Occipital lobe (tissue), 2 donors: ENCODE results near the gene SERINC5. TPM values are rescaled to one million over a fixed set of nuclear protein-coding genes. Genes with fewer than 3 reads are reported as not detected.
A peak's percentile ranks its signal among the peaks of the same experiment; 100 is the strongest.

Experiments used
- DNase-seq: peaks from one replicate; lab custom pipeline; 2025; lab: John Stamatoyannopoulos, UW
- total RNA-seq: library from RNA; depleted of rRNA; stranded (reverse); fragments of >200 nt; gene quantifications from one replicate; pipeline ENCODE4 v1.2.3, GENCODE V29; 2014

SERINC5 gene
- total RNA-seq, 1 donor from 2014 or later: 60.8 TPM

DNA sequence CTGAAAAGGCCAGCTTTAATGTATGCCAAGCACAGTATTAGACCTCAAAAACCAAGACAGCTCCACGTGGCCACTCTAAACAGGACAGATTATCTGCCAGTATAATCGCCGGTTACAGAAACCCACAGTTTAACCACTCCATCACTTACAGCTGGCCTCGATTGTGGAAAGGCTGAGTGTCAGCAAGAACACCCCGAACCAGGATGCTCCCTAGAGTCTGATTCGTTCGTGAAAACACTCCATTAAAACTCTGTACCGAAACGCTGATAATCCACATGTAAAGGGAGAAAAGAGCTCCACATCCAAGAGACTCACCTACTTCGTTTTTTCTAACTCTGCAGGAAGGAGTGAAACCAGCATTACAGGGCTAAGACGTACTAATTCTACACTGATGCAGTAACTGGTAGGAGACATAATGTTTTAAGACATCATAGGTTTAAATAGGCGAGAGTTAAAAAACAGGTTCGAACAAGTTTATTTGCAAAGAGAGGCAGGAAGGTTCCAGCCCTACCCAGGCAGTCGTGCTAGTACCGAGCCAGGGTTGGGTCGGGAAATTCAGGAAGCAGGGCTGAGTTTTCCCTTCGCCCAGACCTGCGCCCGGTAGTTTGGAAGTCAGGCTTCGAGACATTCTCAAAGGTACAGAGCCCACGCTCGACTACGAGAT lies 949 bp downstream of the SERINC5 start:
- peak; percentile 44 for DNase-seq

DNA sequence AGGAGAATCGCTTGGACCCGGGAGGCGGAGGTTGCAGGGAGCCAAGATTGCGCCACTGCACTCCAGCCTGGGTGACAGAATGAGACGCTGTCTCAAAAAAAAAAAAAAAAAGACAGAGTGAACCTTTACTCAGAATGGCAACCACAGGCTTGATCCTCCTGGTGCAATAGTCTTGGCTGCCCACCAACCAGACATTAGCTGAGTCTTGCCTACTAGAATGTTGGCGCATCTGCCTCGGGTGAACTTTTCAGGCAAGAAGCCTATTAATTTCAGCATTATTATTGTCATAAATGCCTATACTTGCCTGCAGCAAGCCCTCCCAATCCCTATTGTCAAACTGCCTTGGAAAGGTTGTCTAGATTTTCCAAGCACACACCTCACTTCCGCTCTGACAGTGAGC lies 4.2 kb downstream of the SERINC5 start:
- DNase-seq: no peak

DNA sequence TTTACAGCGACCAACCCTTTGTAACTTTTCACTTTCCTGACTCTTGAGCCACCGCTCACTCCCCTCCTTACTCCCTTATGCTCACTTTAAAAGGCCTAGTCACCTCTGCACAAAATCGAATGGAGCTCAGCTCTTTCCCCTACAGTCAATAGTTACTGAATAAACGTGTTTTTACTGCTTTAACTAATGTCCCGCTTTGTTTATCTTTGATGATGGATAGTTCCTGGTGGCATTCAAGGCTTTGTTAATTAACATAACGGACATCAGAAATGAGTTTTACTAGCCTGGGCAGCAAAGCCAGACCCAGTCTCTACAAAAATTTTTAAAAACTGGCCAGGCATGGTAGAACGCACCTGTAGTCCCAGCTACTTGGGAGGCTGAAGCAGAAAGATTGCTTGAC lies 5.0 kb downstream of the SERINC5 start:
- no peak for DNase-seq

DNA sequence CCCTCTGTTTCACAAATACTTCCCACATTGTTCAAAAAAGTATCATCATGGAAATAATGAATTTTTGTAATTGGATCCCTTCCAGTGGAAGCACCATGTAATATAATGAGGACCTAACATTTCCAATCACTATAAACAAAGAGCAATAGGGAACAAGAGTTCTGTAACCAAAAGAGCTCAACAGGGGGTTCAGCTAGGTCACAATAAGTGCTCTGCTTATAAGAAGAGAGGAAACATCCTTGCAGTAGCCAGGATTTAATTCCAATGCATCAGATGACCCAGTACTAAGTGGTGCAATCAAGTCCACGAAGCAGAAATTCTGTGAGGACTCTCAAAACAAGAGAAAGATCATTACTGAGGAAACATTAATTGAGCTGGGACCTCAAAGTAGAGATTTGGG lies 5.9 kb downstream of the SERINC5 start:
- DNase-seq: no peak

DNA sequence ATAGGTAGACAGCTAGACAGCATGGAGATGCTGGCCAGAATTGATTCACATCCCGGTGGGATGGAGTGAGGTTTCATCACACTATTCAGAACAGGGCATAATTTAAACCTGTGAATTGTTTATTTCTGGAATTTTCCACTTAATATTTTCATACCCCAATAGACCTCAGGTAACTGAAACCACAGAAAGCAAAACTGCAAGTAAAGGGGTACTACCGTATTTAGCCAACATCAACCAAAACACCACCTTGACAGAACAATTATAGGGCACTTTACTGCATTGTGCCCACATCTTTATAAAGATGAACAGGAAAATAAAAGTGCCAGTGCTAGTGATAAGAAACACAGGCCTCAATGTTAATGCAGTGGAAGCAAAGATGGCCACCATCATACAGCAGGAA lies 7.5 kb downstream of the SERINC5 start:
- DNase-seq: no peak

DNA sequence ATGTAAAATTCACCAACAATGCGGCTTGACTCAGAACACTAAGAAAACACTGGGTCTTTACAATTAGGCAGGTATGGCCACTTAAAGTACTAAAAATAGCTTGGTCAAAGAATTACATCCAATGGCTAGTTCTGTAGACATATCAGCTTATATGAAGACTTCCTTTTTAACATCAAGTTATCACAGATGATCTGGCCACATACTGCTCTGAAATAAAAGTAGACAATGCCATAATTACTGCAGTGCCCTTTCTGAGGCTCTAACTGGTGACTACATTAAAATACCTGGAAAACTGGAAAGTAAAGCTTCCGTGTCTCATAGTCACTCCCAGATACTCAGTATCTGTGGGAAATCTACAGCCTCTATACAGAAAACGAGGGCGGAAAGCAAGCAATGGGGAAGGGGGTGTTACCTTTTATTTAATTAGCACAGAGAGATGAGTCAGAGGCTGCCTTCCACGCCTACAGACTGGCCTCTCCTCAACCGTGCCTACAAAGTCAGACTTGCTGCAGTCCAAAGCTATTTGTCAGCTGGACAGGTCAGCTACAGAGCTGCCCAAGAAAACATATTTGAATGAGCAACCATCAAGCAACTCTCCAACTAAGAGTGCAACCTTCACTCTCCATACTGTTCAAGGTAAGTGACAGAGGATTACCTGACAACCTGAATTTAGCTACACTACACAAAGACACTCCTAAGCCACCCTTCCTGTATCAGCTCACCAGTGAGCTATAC lies 8.7 kb downstream of the SERINC5 start:
- DNase-seq: no peak

DNA sequence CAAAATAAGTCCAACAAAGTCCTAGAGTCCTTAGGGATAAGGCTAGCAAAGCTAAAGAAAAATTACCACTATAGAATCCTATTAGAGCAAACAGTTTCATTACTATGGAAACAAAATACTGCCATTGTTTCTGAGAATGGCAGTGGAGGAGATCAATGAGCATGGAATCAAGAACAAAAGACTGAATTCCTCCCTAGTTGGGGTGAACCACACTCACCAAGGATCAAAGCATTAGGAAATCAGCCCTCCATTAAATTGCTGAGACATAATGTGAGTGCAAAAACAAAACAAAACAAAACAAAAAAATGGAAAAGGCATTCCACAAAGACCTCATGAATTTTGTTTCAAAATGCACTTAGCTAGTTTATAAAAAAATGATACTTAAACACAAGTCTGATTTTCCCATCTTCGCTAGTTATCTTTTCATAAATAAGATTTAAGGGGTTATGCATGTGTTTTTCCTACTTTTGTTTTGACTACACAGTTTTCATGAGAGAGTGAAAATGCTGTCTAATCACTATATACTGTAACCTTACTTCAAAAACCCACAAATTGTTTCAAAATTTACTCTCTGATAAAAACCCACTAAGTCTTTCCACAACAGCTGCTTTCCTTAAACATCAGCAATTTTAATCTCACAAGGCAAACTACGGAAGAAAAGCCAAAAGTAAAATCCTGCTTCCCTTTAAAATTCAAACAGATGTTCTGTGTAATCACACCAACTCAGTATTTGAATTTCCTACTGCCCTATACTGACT lies 9.7 kb downstream of the SERINC5 start:
- DNase-seq: no peak

DNA sequence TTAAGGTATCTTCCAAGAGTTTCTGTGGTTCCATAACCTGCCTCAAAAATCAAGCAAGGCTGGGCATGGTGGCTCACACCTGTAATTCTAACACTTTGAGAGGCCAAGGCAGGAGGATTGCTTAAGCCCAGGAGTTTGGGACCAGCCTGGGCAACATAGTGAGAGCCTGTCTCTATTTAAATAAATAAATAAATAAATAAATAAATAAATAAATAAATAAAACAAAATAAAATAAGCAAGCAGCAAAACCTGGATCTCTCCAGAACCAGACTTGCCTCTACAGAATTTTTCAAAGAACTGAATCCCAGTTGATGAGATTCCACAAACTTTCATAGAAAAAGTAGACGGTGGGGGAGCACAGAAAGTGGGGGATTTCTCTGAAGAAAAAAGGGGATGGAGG lies 12.3 kb downstream of the SERINC5 start:
- no peak for DNase-seq

DNA sequence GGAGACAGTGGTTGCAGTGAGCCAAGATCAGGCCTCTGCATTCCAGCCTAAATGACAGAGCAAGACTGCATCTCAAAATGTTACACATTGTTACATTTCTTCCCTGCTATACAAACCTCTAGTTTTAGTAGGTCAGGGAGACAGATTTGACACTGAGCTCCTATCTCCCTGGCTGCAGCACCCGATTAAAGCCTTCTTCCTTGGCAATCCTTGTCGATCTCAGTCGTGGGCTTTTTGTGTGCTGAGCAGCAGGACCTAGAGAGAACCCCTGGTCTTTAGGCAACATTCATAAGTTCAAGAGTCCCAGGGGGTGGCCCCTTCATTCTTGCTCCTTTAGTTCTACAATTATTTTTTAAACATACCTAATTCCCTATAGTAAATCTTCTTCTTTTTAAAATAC lies 13.0 kb downstream of the SERINC5 start:
- DNase-seq: no peak

DNA sequence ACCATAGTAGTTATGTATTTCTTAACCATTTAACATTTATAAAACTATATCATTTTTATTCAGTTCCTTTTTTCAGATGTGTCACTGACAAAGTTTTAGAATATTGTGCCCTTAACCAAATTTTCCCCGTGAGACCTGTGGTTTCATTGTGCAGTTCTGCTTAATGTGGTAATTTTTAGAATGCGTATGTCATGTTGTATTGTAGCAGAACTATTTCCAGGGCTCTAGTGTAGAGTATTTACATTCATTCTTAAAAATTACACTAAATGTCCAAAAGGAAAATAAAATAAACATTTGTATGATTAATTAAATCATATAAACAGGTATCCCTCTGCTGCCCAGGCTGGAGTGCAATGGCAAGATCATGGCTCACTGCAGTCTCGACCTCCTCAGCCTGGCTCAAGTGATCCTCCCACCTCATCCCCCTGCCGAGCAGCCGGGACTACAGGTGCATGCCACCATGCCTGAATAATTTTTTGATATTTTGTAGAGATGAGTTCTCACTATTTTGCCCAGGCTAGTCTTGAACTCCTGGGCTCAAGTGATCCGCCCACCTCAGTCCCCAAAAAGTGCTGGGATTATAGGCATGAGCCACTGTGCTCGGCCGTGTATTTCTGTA lies 15.4 kb downstream of the SERINC5 start:
- no peak for DNase-seq

DNA sequence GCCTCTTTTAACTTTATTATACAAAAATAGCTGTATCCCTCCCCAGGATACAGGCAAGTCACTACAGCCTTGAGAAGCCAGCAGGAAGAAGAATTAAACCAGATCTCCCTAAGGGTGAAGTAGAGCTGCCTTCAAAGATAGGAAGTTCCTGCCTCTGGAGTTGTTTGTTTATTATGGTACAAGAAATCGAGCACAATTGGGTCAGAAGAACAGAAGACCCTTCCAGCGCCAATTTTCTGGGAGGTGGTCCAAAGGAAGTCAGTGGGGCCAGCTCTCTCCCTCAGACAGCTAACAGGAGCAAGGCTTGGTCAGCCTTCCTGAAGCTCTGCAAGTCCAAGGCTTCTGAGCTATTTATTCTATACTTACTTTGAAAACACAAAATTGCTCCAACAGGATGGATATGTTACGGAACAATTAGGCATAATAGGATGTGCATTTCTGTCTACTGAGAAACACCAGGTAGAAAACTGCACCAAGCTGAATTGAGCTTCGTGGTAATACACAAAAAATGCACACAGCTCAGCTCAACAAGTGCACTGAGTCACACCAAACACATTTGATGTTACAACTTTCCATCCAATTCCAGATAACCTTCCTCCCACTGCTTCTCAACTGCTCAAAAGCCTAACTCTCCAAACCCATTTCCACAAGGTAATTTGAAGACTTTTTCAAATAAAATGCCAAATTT lies 16.0 kb downstream of the SERINC5 start:
- DNase-seq: no peak

DNA sequence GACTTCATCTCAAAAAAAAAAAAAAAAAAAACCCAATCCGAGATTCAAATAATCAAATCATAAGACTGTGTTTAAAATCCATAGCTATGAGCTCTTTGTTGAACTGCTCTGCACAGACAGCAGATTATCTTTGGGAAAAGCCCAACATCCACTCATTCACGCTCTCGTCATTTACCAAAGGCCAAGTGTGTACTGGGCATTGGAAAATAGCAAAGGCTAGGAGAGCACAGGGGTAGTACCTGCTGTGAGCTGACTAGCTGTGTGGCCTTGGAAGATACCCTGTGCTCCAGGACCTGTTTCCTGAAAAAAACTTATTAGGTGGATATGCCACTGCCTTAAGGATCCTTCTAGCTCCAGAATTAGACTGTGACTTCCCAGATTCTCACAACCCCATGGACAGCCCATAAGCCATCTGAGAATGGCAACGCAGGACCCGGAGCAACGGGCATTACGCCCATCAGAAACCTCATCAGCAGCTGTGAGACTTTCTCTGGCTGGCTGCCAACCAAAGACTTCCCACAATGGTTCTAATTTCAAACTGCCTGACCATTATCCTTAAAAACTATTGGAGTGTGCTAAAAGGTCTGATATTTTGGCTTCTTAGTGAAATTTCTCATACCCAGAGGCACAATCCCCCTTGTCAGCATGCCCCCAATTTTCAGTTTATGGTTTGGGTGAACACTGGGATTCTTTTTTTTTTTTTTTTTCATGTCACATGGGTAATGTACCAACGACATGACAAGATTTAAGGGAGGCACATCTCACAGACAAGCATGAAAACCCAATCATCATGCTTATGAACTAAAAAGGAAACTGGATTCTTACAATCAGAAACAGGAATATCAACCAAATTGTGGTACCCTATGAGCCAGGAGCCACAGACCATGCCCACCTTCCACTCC lies 16.8 kb downstream of the SERINC5 start:
- peak; percentile 55 for DNase-seq

DNA sequence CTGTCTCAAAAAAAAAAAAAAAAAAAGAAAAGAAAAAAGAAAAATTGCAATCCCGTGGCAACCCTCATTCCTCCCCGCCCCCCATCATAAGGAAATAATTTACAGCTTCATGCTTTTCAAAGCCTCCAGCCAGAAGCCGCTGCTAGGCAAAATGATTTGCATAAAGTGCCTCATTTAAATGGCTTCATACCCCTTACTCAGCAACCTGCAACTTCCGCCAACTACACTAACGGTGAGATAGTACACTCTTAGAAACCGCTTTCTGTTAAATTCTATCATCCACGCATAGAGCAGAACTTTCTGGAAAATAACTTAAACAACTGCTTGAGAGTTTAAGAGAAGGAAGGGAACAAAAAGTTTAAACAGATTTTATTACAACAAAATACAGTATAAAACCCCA lies 17.8 kb downstream of the SERINC5 start:
- no peak for DNase-seq

DNA sequence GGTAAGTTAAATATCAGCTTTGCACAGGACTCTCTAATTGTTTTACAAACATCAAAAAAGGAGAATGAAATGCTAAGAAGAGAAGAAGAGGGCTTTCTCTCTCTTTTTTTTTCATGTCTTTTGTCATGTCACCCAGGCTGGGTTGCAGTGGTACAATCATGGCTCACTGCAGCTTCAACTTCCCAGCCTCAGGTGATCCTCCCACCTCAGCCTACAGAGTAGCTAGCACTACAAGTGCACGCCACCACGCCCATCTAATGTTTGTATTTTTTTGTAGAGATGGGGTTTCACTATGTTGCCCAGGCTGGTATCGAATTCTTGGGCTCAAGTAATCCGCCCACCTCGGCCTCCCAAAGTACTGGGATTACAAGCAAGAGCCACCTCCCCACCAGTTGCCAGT lies 18.6 kb downstream of the SERINC5 start:
- DNase-seq: no peak

DNA sequence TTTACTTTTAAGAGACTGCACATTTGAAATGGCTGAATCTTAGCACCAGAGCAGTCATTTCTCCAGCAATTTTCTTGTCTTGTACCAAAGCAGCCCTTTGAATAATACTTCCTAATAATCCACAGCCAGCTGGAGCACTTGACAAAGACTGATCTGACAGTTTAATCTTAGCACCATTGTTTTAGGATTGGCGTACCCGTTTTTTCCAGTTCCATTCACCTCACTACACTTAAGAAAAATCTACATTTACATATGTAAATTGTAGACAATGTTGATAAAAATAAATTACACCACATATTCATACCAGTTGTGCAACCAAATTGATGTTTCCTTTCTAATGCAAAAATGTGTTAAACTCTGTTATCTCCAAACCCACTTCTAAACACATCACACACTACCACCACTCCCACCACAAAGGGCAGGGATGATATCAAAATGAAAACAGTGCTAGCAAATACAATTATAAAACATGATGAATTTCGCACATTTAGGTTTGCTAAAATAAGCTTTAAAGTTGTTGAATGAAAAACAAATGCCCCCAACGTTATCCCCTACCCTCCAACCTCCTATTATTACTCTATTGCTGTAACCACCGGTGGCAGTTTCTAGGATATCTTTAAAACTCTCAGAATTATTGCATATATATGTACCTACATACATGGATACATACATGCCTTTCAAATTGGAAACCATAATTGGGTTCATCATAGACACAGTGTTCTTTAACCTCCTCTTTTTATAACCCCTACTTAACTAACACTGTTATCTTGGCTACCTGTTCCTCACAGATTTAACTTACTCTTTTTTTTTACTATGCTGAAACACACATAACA lies 21.5 kb downstream of the SERINC5 start:
- no peak for DNase-seq

DNA sequence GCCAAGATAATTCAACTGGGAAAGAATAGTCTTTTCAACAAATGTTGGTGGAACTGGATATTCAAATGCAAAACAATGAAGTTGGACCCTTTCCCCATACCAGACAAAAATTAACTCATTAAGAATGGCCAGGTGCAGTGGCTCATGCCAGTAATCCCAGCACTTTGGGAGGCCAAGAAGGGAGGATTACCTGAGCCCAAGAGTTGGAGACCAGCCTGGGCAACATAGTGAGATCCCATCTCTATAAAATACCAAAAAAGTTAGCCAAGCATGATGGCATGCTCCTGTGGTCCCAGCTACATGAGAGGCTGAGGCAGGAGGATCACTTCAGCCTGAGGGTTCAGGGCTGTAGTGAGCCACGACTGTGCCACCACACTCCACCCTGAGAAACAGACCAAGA lies 24.2 kb downstream of the SERINC5 start:
- DNase-seq: no peak

DNA sequence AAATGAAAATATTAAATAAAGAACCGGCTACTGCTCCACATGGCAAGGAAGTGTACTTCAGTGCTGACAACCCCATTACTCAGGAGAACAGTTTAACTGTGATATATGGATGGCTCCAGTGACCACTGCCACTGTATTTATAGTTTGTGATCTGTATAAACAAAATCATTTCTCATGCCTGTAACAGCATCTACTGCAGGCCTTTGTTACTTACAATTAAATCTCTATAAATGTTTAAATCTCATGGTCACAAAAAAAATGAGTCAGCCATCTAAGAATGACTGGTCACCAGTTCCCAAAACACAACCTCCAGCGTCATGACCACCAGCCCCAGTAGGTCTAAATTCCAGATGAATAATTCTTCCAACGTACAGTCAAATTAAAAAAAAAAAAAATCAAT lies 24.6 kb downstream of the SERINC5 start:
- no peak for DNase-seq

DNA sequence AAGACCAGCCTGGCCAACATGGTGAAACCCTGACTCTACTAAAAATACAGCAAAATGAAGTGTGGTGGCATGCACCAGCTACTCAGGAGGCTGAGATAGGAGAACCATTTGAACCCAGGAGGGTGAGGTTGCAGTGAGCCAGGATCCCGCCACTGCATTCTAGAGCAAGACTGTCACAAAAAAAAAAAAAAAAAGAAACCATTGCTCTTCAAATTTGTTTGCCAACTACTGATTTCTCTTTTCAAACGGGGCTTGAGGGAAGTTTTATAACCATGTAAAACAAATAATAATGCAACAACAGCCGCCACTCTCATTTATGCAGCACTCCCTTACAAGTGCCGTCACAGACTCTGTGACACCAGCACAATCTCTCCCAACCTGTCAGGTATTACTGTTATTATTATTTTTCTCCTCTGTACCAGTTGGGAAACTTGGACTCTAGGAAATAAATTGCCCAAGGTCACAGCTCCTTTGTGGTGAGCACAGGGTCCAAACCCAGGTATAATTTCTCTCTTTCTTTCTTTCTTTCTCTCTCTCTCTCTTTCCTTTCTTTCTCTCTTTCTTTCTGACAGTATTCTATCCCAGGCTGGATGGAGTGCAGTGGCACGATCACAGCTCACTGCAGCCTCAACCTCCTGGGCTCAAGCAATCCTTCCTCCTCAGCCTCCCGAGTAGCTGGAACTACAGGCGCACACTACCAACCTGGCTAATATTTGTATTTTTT lies 25.4 kb downstream of the SERINC5 start:
- DNase-seq: no peak

DNA sequence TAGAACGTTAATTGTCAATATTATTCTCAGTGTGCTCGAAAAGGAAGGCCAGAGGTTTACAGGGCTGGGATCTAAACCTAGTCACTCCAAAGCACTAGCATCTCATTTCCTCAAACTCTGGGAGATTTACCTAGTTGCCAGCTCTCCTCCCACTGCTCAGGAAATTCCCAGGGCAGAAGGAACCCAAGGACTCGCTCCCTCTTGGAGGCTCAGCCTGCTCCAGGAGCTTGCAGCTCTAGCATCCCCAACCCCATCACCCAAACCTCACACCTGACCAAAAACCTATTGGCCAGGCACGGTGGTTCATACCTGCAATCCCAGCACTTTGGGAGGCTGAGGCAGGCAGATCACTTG lies 26.0 kb downstream of the SERINC5 start:
- no peak for DNase-seq
